ENCODE results near the gene PDPK1. TPM values are rescaled to one million over a fixed set of nuclear protein-coding genes. Genes with fewer than 3 reads are reported as not detected.
A peak's percentile ranks its signal among the peaks of the same experiment; 100 is the strongest.
"Not testable (repeated sequence)": the region's sequence is repeated elsewhere in the genome, so short reads cannot be mapped to it uniquely, and the experiment has no call there.

PDPK1 gene
- total RNA-seq, 4 donors from 2014 or later = 31.6 to 49.8 (median 47.8) TPM

GRCh38 chr16:2598133-2598641 is 60.4 kb downstream of the PDPK1 start:
- no peak for DNase-seq (ENCODE audit: low spot score in 2 of 2)
- Histone ChIP-seq H3K4me3 (no peak overlapping the region), H3K9me3 (no peaks in the 10 kb centered on the region), H3K36me3 (peaks cover 42% of the 10 kb centered on the region), H3K4me1 (peaks cover 4% of the 10 kb centered on the region), H3K27ac (no peak overlapping the region), H3K27me3 (no peaks in the 10 kb centered on the region)
- no peak for TF ChIP-seq POLR2A (IDR thresholded peaks at IDR 0.05)
- TF ChIP-seq EP300 (IDR thresholded peaks at IDR 0.05) = no peak
- TF ChIP-seq POLR2AphosphoS5 (IDR thresholded peaks at IDR 0.05) = no peak
- TF ChIP-seq CTCF (IDR thresholded peaks at IDR 0.05) = no peak
- 95% methylated on average over 9 of the region's 21 CpGs for WGBS

GRCh38 chr16:2598723-2599122 is 60.9 kb downstream of the PDPK1 start:
- H3K36me3 ChIP-seq = peaks cover 38% of the 10 kb centered on the region
- no peak overlapping the region for H3K27ac ChIP-seq
- H3K4me1 ChIP-seq = peaks cover 6% of the 10 kb centered on the region
- no peak for TF ChIP-seq CTCF (IDR thresholded peaks at IDR 0.05)
- TF ChIP-seq EP300 (IDR thresholded peaks at IDR 0.05) = no peak
- TF ChIP-seq POLR2A (IDR thresholded peaks at IDR 0.05) = no peak
- TF ChIP-seq POLR2AphosphoS5 (IDR thresholded peaks at IDR 0.05) = no peak
- DNase-seq (ENCODE audit: low spot score in 2 of 2) = no peak
- H3K27me3 ChIP-seq = no peaks in the 10 kb centered on the region
- H3K9me3 ChIP-seq = no peaks in the 10 kb centered on the region
- 96% methylated on average over 8 of the region's 9 CpGs for WGBS
- H3K4me3 ChIP-seq = no peak overlapping the region

DNA sequence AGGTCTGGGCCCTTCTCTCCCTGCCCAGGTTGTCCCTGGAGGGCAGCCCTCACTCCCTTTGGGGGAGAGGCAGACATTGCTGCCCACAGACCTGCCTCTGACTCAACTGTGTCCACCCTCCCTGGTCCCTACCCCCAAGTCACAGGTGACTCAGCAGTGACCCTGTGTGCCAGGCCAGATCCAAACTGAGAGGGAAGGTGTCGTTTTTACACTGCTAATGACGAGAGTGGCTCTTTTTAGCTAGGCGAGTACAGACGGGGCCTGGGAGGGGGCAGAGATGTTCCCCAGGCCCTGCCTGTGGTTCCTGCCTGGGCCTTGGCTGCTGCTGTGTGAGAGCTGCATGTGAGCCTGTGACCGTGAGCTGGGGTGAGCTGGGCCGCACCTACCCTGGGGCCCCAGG is 61.3 kb downstream of the PDPK1 start:
- H3K27ac ChIP-seq; H3K27me3 ChIP-seq; DNase-seq (ENCODE audit: low spot score in 2 of 2); H3K9me3 ChIP-seq; H3K4me3 ChIP-seq: not testable (repeated sequence)
- 20% methylated on average over 1 of the region's 6 CpGs for WGBS
- Histone ChIP-seq H3K36me3 (peaks cover 38% of the 10 kb centered on the region), H3K4me1 (peaks cover 11% of the 10 kb centered on the region)

GRCh38 chr16:2599785-2600184 is 62.0 kb downstream of the PDPK1 start:
- WGBS = 81% methylated on average over 12 of the region's 12 CpGs
- not testable (repeated sequence) for H3K27me3 ChIP-seq; H3K4me3 ChIP-seq; DNase-seq (ENCODE audit: low spot score in 2 of 2); H3K27ac ChIP-seq; H3K9me3 ChIP-seq
- Histone ChIP-seq H3K4me1 (peaks cover 15% of the 10 kb centered on the region), H3K36me3 (peaks cover 38% of the 10 kb centered on the region)

DNA sequence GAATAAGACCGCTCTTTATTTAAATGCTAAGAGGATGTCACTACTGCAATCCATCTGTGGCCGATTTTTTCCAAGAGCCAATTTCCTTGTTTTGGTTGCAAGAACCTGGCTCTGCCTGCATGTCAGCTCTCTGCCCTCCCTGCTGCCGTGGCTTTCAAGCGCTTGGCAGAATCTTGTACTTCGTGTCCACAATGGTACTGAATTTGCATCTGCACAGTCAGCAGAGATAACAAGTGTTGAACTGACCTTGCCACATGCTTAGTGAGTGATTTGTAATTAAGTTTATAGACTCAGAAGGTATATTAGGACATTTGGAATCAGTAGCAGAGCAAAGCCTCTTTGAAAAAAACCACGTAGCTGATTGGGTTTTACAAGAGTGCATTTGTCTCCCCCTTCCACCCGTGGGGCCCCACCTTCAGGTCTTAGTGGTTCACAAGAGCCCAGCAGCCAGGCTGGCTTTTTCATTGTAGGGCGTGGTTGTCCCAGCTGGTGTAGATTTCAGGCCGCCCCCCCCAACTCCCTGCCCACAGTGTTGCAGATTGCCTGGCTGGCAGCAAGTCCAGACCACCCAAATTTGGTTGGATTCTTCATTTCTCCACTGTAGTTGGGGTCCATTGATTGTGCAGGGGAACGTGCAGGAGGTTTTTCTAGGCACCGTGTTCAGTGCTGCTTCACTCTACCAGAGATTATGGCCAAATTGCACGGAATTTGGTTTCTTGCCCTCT is 63.6 kb downstream of the PDPK1 start:
- not testable (repeated sequence) for H3K27me3 ChIP-seq; H3K27ac ChIP-seq; H3K4me3 ChIP-seq; DNase-seq (ENCODE audit: low spot score in 2 of 2); H3K9me3 ChIP-seq
- peaks cover 21% of the 10 kb centered on the region for H3K4me1 ChIP-seq
- peaks cover 26% of the 10 kb centered on the region for H3K36me3 ChIP-seq
- 68% methylated on average over 8 of the region's 12 CpGs for WGBS

GRCh38 chr16:2602175-2602574 is 64.4 kb downstream of the PDPK1 start:
- DNase-seq (ENCODE audit: low spot score in 2 of 2); H3K9me3 ChIP-seq; H3K4me3 ChIP-seq; H3K27me3 ChIP-seq; H3K27ac ChIP-seq: not testable (repeated sequence)
- peaks cover 19% of the 10 kb centered on the region for H3K36me3 ChIP-seq
- peaks cover 21% of the 10 kb centered on the region for H3K4me1 ChIP-seq
- 91% methylated on average over 3 of the region's 7 CpGs for WGBS

- no peak for TF ChIP-seq EP300 (IDR thresholded peaks at IDR 0.05)
- no peak for TF ChIP-seq CTCF (IDR thresholded peaks at IDR 0.05)
- peak; percentile 2 to 74 (median 73) for TF ChIP-seq POLR2AphosphoS5 (IDR thresholded peaks at IDR 0.05)
- TF ChIP-seq POLR2A (IDR thresholded peaks at IDR 0.05) = peak in 1 of 2 donors; percentile 81
- Histone ChIP-seq H3K9me3 (no peaks in the 10 kb centered on the region), H3K36me3 (peaks cover 7% of the 10 kb centered on the region), H3K27me3 (no peaks in the 10 kb centered on the region), H3K27ac (peak overlapping the region; percentile 76), H3K4me1 (peaks cover 25% of the 10 kb centered on the region), H3K4me3 (peak overlapping the region; percentile 91)
- DNase-seq (ENCODE audit: low spot score in 2 of 2) = peak; percentile 97
- WGBS = under 1% methylated on average over 24 of the region's 58 CpGs
Measured at GRCh38 chr16:2603165-2604015, 65.6 kb downstream of the PDPK1 start.

DNA sequence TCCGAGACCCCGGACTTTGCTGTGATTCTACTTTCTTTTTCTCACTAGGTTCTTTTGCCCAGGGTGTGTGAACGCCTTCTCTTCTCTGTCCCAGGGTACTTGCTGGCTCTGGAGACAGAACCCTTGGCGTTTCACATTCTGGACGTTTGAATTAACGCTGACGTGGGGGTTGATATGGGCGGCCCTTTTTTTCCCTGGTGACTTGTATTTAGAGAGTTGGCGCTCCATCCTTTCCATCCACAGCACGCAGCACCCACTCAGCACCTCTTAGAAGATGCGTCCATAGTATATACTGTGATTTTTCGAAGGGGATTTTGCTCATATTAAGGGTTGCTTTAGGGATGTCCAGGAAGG is 66.2 kb downstream of the PDPK1 start:
- WGBS = 2% methylated on average over 12 of the region's 12 CpGs

GRCh38 chr16:2606820-2607219 is 69.0 kb downstream of the PDPK1 start:
- H3K27ac ChIP-seq; H3K27me3 ChIP-seq; DNase-seq (ENCODE audit: low spot score in 2 of 2); H3K4me3 ChIP-seq; H3K9me3 ChIP-seq: not testable (repeated sequence)
- Histone ChIP-seq H3K4me1 (peaks cover 28% of the 10 kb centered on the region), H3K36me3 (peaks cover 12% of the 10 kb centered on the region)
- WGBS = no CpG with 5 or more reads among the region's 8 CpGs

More for the DNA sequence above, 66.2 kb downstream of the PDPK1 start:
- not testable (repeated sequence) for DNase-seq (ENCODE audit: low spot score in 2 of 2); H3K9me3 ChIP-seq; H3K27me3 ChIP-seq; H3K36me3 ChIP-seq; H3K27ac ChIP-seq
- Histone ChIP-seq H3K4me3 (peak overlapping the region; percentile 91), H3K4me1 (peaks cover 25% of the 10 kb centered on the region)

- WGBS = 14% methylated on average over 4 of the region's 11 CpGs
- DNase-seq (ENCODE audit: low spot score in 2 of 2); H3K27ac ChIP-seq; H3K9me3 ChIP-seq; H3K27me3 ChIP-seq; H3K4me3 ChIP-seq: not testable (repeated sequence)
- Histone ChIP-seq H3K4me1 (peaks cover 16% of the 10 kb centered on the region), H3K36me3 (peaks cover 15% of the 10 kb centered on the region)
Measured at GRCh38 chr16:2609345-2609744, 71.5 kb downstream of the PDPK1 start.

Data from suprapubic skin (tissue), 4 donors.